Articular chondrocyte of knee joint (primary cell): ENCODE measurements around the gene OR5AN1. TPM values are rescaled to one million over a fixed set of nuclear protein-coding genes. Genes with fewer than 3 reads are reported as not detected.

Experiments
- total RNA-seq: library from RNA; depleted of rRNA; stranded (reverse); fragments of >200 nt; gene quantifications from 2 replicates; pipeline ENCODE4 v1.2.3, GENCODE V29; 2012

Gene OR5AN1
- not detected in 2 replicates for total RNA-seq

DNA sequence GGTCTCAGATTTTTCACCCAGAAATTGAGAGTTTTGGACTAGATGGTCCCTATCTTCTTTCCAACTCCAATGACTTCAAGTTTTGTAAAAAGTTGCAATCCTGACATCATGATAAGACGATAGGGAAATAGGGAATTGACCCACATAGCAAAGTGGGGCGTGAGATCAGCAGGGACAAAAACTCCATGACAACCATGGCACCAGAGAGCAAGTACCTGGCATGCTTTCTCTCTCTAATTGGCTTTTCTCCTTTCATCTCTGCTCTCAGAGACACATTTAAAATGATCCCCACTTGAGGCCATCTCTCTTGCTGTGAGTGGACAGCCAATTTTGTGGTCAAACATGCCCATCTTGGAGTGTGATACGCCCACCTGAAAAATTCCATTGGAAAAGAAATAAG lies at the start of gene OR5AN1:
TSS of gene OR5AN1 (plus strand) at position 301 of the 400 bp plus-strand sequence. CDS start 5,564 bp downstream, outside the sequence.

Other genes starting within 250 kb of the OR5AN1 start
- 49.5 and 67.5 TPM in 2 replicates for gene FAM111A, start 216.0 kb upstream of the OR5AN1 start, total RNA-seq
- gene DTX4, start 186.8 kb upstream of the OR5AN1 start, total RNA-seq: 0.32 and 0.52 TPM in 2 replicates
- gene MPEG1, start 146.0 kb upstream of the OR5AN1 start, total RNA-seq: not detected in 2 replicates
- not detected in 2 replicates for gene OR5A2, start 67.5 kb downstream of the OR5AN1 start, total RNA-seq
- gene OR5A1, start 77.6 kb downstream of the OR5AN1 start, total RNA-seq: not detected in 2 replicates
- not detected in 2 replicates for gene OR4D6, start 98.1 kb downstream of the OR5AN1 start, total RNA-seq
- gene OR4D10, start 114.4 kb downstream of the OR5AN1 start, total RNA-seq: not detected in 2 replicates
- gene OR4D11, start 144.7 kb downstream of the OR5AN1 start, total RNA-seq: not detected in 2 replicates
- not detected in 2 replicates for gene OR4D9, start 152.6 kb downstream of the OR5AN1 start, total RNA-seq